ENCODE results near the gene TMEM17.

DNA sequence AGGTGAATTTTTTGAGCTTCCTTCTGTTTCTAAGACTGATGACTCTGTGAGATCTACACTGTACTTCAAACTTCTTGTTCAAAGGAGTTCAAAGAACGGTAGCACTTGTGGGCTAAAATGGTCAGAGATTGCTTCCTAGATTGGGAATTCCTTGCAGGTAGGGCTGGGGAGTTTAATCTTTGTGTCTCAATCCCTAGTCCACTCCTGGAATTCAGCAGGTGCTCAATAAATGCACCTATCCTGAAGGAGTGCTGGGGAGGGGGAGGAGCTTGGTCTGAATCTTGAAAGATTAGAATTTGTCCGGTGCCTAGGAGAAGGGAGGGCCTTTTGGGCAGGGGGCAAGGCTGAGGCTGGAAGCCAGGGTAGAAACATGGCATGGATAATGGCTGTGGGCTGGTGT, 34.6 kb downstream of the TMEM17 start:
- TF ChIP-seq, protein P1, sequence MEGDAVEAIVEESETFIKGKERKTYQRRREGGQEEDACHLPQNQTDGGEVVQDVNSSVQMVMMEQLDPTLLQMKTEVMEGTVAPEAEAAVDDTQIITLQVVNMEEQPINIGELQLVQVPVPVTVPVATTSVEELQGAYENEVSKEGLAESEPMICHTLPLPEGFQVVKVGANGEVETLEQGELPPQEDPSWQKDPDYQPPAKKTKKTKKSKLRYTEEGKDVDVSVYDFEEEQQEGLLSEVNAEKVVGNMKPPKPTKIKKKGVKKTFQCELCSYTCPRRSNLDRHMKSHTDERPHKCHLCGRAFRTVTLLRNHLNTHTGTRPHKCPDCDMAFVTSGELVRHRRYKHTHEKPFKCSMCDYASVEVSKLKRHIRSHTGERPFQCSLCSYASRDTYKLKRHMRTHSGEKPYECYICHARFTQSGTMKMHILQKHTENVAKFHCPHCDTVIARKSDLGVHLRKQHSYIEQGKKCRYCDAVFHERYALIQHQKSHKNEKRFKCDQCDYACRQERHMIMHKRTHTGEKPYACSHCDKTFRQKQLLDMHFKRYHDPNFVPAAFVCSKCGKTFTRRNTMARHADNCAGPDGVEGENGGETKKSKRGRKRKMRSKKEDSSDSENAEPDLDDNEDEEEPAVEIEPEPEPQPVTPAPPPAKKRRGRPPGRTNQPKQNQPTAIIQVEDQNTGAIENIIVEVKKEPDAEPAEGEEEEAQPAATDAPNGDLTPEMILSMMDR (IDR thresholded peaks at IDR 0.05; ENCODE audit: extremely low read depth in 1 of 2, insufficient read depth in 1 of 2, low read depth in 1 of 2, low read length in 2 of 2) = no peak
- TF ChIP-seq POLR2A (IDR thresholded peaks at IDR 0.05; ENCODE audit: low read depth, low read length) = no peak
- no peak for TF ChIP-seq FOS (IDR thresholded peaks at IDR 0.05; ENCODE audit: borderline replicate concordance, insufficient read depth, low read length)
- no peak for TF ChIP-seq EZH2 (IDR thresholded peaks at IDR 0.05; ENCODE audit: borderline replicate concordance, low read depth, low read length, severe bottlenecking)
- TF ChIP-seq POLR2AphosphoS5 (IDR thresholded peaks at IDR 0.05; ENCODE audit: insufficient read depth, low read depth, low read length) = no peak
